HEK293 (cell line): ENCODE data around the gene KLHL22.

ENCODE experiments used
- CTCF ChIA-PET: fragments of 350-600 bp; formaldehyde crosslinking; extraction: SDS; loops from one replicate; lab custom pipeline; 2021; ENCODE audit warnings: antibody characterized with exemption; lab: Yijun Ruan, JAX
- POLR2A ChIA-PET: fragments of 300-600 bp; formaldehyde crosslinking; extraction: SDS; loops from one replicate; lab custom pipeline; 2020; ENCODE audit warnings: antibody characterized with exemption, inconsistent platforms; lab: Yijun Ruan, JAX
- H3K27ac ChIP-seq: fragments of 200-500 bp; sonication (Bioruptor generic); 2 replicates; pipeline ENCODE4 v1.5.1; 2014; ENCODE audit warnings: low read depth, low read length, control low read depth, inconsistent platforms; ENCODE audit errors: extremely low read depth
- H3K36me3 ChIP-seq, 2 experiments: fragments of 200-500 bp in 1 of 2; sonication (Bioruptor generic) in 1 of 2; 1 replicate in 1 of 2; 2 replicates in 1 of 2; pipeline ENCODE4 v1.5.1; 2014 to 2017; ENCODE audit warnings: inconsistent platforms in 2 of 2, low read length in 2 of 2; ENCODE audit not compliant: control insufficient read depth in 2 of 2, insufficient read depth in 1 of 2
- H3K4me1 ChIP-seq: fragments of 200-500 bp; sonication (Bioruptor generic); 2 replicates; pipeline ENCODE4 v1.5.1; 2014; ENCODE audit warnings: mild to moderate bottlenecking, low read length, inconsistent platforms; ENCODE audit not compliant: control insufficient read depth, insufficient read depth
- H3K4me3 ChIP-seq: 2 replicates; pipeline ENCODE4 v1.5.1; 2011; ENCODE audit warnings: low read depth, mild to moderate bottlenecking, control low read depth, low read length, moderate library complexity
- H3K9me3 ChIP-seq: fragments of 200-500 bp; sonication (Bioruptor generic); 2 replicates; pipeline ENCODE4 v1.5.1; 2014; ENCODE audit warnings: low read depth, low read length, inconsistent platforms; ENCODE audit not compliant: control insufficient read depth, insufficient read depth
- GLIS2 ChIP-seq: fragments of 450-650 bp; formaldehyde crosslinking; IDR thresholded peaks from 2 replicates; pipeline ENCODE4 v1.5.1; 2016; ENCODE audit warnings: missing biosample characterization, missing genetic modification characterization
- HOXC10 ChIP-seq: sonication (generic); formaldehyde crosslinking; IDR thresholded peaks from 2 replicates; pipeline ENCODE4 v1.8.1; 2023; ENCODE audit warnings: mild to moderate bottlenecking, missing genetic modification reagents
- KLF10 ChIP-seq: fragments of 450-650 bp; IDR thresholded peaks from 2 replicates; pipeline ENCODE4 v1.5.1; 2018; ENCODE audit warnings: missing biosample characterization, mild to moderate bottlenecking, missing genetic modification characterization
- KLF9 ChIP-seq: fragments of 450-650 bp; formaldehyde crosslinking; IDR thresholded peaks from 2 replicates; pipeline ENCODE4 v1.5.1; 2016; ENCODE audit warnings: missing biosample characterization, missing genetic modification characterization, low read depth
- MZF1 ChIP-seq: fragments of 450-650 bp; formaldehyde crosslinking; IDR thresholded peaks from 2 replicates; pipeline ENCODE4 v1.5.1; 2017; ENCODE audit warnings: missing biosample characterization, missing genetic modification characterization, borderline replicate concordance
- SCRT2 ChIP-seq: fragments of 450-650 bp; formaldehyde crosslinking; IDR thresholded peaks from 2 replicates; pipeline ENCODE4 v1.5.1; 2016; ENCODE audit warnings: missing biosample characterization, missing genetic modification characterization
- TCF7L2 ChIP-seq: IDR thresholded peaks from 2 replicates; pipeline ENCODE4 v1.6.1; 2011; ENCODE audit warnings: low read depth, mild to moderate bottlenecking, inconsistent platforms, low read length, moderate library complexity, borderline replicate concordance
- ZBTB7A ChIP-seq: fragments of 450-650 bp; formaldehyde crosslinking; IDR thresholded peaks from 2 replicates; pipeline ENCODE4 v1.5.1; 2016; ENCODE audit warnings: low read depth, missing biosample characterization, missing genetic modification characterization
- ZIC2 ChIP-seq: fragments of 450-650 bp; formaldehyde crosslinking; IDR thresholded peaks from 2 replicates; pipeline ENCODE4 v1.5.1; 2016; ENCODE audit warnings: missing biosample characterization, missing genetic modification characterization
- ZNF10 ChIP-seq: fragments of 450-650 bp; formaldehyde crosslinking; IDR thresholded peaks from 2 replicates; pipeline ENCODE4 v1.5.1; 2017; ENCODE audit warnings: missing biosample characterization, missing genetic modification characterization
- ZNF169 ChIP-seq: fragments of 450-650 bp; formaldehyde crosslinking; IDR thresholded peaks from 2 replicates; pipeline ENCODE4 v1.5.1; 2016; ENCODE audit warnings: missing biosample characterization, missing genetic modification characterization
- ZNF23 ChIP-seq: fragments of 450-650 bp; formaldehyde crosslinking; IDR thresholded peaks from 2 replicates; pipeline ENCODE4 v1.5.1; 2016; ENCODE audit warnings: missing biosample characterization, missing genetic modification characterization, borderline replicate concordance
- ZNF350 ChIP-seq: fragments of 450-650 bp; formaldehyde crosslinking; IDR thresholded peaks from 2 replicates; pipeline ENCODE4 v1.5.0; 2017; ENCODE audit warnings: missing biosample characterization, mild to moderate bottlenecking, missing genetic modification characterization
- ZNF391 ChIP-seq: fragments of 450-650 bp; formaldehyde crosslinking; IDR thresholded peaks from 2 replicates; pipeline ENCODE4 v1.5.1; 2016; ENCODE audit warnings: low read depth, missing biosample characterization, missing genetic modification characterization, borderline replicate concordance
- ZNF488 ChIP-seq: fragments of 450-650 bp; formaldehyde crosslinking; IDR thresholded peaks from 2 replicates; pipeline ENCODE4 v1.5.1; 2016; ENCODE audit warnings: missing biosample characterization, missing genetic modification characterization
- ZNF600 ChIP-seq: fragments of 450-650 bp; formaldehyde crosslinking; IDR thresholded peaks from 2 replicates; pipeline ENCODE4 v1.5.1; 2016; ENCODE audit warnings: missing biosample characterization, missing genetic modification characterization
- ZNF658 ChIP-seq: fragments of 450-650 bp; formaldehyde crosslinking; IDR thresholded peaks from 2 replicates; pipeline ENCODE4; 2016; ENCODE audit warnings: missing biosample characterization, missing genetic modification characterization
- ZNF677 ChIP-seq: fragments of 450-650 bp; IDR thresholded peaks from 2 replicates; pipeline ENCODE4 v1.5.0; 2018; ENCODE audit warnings: missing biosample characterization, mild to moderate bottlenecking, missing genetic modification characterization, moderate library complexity
- ZNF785 ChIP-seq: fragments of 450-650 bp; formaldehyde crosslinking; IDR thresholded peaks from 2 replicates; pipeline ENCODE4 v1.5.1; 2016; ENCODE audit warnings: missing biosample characterization, missing genetic modification characterization
- TF ChIP-seq, protein P1 (sequence below): fragments of 450-650 bp; formaldehyde crosslinking; IDR thresholded peaks from 2 replicates; pipeline ENCODE4; 2016; ENCODE audit warnings: missing biosample characterization, missing genetic modification characterization
- TF ChIP-seq, protein P2 (sequence below): fragments of 450-650 bp; formaldehyde crosslinking; IDR thresholded peaks from 2 replicates; pipeline ENCODE4 v1.5.1; 2016; ENCODE audit warnings: missing biosample characterization, missing genetic modification characterization

Gene KLHL22

DNA sequence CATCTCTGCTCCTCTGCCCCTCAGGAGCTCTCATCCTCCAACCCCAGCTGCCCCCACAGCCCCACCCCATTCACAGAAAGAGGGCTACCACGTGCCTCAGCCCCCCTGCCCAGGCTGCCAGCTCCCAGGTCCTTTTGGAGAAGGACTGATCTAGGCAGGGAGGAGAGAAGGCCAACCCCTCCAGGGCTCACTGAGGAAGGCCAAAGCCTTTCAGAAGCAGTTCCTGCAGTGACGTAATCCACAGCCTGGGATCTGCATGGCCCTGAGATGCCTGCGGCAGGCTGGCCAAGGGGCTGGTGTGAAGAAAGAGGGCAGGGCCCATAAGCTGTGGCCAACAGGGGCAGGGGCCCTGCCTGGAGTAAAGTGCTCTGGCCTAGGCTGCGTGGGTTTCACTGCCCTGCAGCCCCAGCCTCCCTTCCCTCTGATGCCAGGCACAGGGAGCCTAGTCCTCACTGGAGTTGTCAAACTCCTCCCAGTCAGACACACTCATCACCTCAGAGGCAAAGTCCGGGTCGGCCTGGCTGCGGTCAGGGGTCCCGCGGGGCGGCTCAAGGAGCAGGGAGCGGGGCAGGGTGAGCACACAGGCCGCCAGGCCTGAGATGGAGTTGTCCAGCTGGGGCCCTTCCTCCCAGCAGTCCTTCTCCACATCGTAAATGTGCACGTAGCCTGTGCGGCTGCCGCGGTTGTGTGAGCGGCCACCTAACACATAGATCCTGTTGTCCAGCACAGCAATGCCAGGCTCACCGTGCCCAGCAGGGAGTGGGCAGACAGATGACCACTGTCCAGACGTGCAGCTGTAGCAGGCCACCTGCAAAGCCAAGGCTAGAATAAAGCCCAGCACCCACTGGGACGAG is 53.7 kb downstream of the KLHL22 start:
- Histone ChIP-seq H3K4me1 (no peaks in the 10 kb centered on the region), H3K36me3 (peaks cover 12 to 55% of the 10 kb centered on the region in 2 experiments; a peak in 2 of 3 replicates), H3K27ac (no peak overlapping the region), H3K9me3 (no peaks in the 10 kb centered on the region), H3K4me3 (no peak overlapping the region)
- 0 out of 2 replicates have a peak, but pooled peaks have one; percentile 5 for TF ChIP-seq ZIC2 (tag by site-specific recombination)
- TF ChIP-seq ZNF391 (tag by site-specific recombination): no peak
- POLR2A ChIA-PET: no interaction called here
- CTCF ChIA-PET: interaction anchor here (1.6 kb wide), 1 partner anchor 24 kb away, joined by 6 read pairs; no protein-coding TSS in a partner anchor

DNA sequence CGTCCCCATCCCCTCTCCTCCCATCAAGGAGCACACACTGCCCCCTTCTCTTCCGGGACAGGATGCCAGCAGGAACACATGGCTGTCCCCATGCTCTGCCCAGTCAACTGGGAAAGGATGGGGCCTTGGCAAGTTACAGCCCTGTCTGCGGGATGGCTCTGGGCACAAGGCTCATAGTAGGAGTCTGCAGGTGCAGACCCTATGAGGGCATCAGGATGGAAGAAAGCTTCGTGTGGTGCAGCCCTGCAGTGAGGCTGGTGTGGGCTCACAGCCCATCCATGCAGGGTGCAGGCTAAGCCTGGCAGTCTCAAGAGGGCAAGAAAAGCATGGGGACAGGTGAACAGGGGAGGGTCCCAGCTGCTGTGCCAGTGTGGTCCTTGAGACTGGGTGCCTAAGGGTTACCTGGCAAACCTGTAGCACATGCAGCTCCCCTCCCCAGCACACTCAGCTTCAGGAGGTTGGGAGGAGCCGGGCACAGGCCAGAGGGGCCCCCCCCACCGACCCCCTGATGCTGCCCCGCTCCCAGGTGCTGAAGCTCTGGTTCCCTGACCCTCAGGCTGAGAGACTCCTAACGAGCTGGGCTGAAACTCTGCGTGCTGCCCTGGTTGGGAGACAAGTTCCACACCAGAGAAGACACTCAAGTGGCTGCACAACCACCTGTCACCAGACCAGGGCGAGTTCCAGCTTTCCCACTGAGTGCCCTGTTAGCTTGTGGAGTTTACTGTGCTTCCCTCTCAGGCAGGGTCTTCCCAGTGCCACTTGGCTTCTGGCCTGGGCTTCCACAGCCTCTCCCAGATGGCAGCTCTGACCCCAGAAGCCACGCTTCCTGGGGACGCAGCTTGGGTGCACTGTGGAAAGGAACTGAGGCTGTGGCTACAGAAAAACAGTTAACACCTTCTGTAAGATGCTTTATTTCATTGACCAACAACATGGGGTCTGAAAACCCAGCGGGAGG is 54.7 kb downstream of the KLHL22 start:
- POLR2A ChIA-PET: no interaction called here
- TF ChIP-seq ZNF350 (tag by site-specific recombination) (no peak), ZNF658 (tag by site-specific recombination) (no peak), ZIC2 (tag by site-specific recombination) (peak; percentile 71), GLIS2 (peak; percentile 44), ZNF677 (no peak), SCRT2 (tag by site-specific recombination) (0 out of 2 replicates have a peak, but pooled peaks have one; percentile 10), HOXC10 (CRISPR knock-in tag) (no peak), ZBTB7A (no peak)
- TF ChIP-seq, all 188 proteins: peak for 3
- no peak overlapping the region for H3K27ac ChIP-seq
- peaks cover 12 to 46% of the 10 kb centered on the region in 2 experiments; a peak in 2 of 3 replicates for H3K36me3 ChIP-seq
- CTCF ChIA-PET: interaction anchor here (0.6 to 1.6 kb wide), 3 partner anchors 9 to 23 kb away, joined by 3 to 6 read pairs (median 5); no protein-coding TSS in a partner anchor
- no peaks in the 10 kb centered on the region for H3K9me3 ChIP-seq
- no peak overlapping the region for H3K4me3 ChIP-seq
- no peaks in the 10 kb centered on the region for H3K4me1 ChIP-seq

- CTCF ChIA-PET: interaction anchor here (1.4 to 1.6 kb wide), 2 partner anchors 17 to 22 kb away, joined by 5 to 6 read pairs; no protein-coding TSS in a partner anchor
- POLR2A ChIA-PET: no interaction called here
- H3K9me3 ChIP-seq: no peaks in the 10 kb centered on the region
Observed at GRCh38 chr22:20439928-20440575, 55.5 kb downstream of the KLHL22 start.

More at GRCh38 chr22:20439928-20440575, 55.5 kb downstream of the KLHL22 start:
- TF ChIP-seq TCF7L2 (no peak), ZNF169 (no peak), ZNF10 (tag by site-specific recombination) (no peak), ZNF785 (tag by site-specific recombination) (no peak), ZNF23 (tag by site-specific recombination) (no peak), KLF10 (tag by site-specific recombination) (no peak), MZF1 (no peak), ZNF488 (tag by site-specific recombination) (no peak), ZNF600 (tag by site-specific recombination) (no peak), KLF9 (no peak)
- TF ChIP-seq, protein P1, sequence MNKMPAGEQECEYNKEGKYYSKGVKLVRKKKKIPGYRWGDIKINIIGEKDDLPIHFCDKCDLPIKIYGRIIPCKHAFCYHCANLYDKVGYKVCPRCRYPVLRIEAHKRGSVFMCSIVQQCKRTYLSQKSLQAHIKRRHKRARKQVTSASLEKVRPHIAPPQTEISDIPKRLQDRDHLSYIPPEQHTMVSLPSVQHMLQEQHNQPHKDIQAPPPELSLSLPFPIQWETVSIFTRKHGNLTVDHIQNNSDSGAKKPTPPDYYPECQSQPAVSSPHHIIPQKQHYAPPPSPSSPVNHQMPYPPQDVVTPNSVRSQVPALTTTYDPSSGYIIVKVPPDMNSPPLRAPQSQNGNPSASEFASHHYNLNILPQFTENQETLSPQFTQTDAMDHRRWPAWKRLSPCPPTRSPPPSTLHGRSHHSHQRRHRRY: no peak
- TF ChIP-seq, protein P2, sequence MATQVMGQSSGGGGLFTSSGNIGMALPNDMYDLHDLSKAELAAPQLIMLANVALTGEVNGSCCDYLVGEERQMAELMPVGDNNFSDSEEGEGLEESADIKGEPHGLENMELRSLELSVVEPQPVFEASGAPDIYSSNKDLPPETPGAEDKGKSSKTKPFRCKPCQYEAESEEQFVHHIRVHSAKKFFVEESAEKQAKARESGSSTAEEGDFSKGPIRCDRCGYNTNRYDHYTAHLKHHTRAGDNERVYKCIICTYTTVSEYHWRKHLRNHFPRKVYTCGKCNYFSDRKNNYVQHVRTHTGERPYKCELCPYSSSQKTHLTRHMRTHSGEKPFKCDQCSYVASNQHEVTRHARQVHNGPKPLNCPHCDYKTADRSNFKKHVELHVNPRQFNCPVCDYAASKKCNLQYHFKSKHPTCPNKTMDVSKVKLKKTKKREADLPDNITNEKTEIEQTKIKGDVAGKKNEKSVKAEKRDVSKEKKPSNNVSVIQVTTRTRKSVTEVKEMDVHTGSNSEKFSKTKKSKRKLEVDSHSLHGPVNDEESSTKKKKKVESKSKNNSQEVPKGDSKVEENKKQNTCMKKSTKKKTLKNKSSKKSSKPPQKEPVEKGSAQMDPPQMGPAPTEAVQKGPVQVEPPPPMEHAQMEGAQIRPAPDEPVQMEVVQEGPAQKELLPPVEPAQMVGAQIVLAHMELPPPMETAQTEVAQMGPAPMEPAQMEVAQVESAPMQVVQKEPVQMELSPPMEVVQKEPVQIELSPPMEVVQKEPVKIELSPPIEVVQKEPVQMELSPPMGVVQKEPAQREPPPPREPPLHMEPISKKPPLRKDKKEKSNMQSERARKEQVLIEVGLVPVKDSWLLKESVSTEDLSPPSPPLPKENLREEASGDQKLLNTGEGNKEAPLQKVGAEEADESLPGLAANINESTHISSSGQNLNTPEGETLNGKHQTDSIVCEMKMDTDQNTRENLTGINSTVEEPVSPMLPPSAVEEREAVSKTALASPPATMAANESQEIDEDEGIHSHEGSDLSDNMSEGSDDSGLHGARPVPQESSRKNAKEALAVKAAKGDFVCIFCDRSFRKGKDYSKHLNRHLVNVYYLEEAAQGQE (tag by site-specific recombination): no peak
- Histone ChIP-seq H3K36me3 (peaks cover 4 to 43% of the 10 kb centered on the region in 2 experiments; a peak in 2 of 3 replicates), H3K27ac (no peak overlapping the region), H3K4me1 (no peaks in the 10 kb centered on the region), H3K4me3 (no peak overlapping the region)
